GM19025 (cell line): Measurements from ENCODE around the gene RASL11B.

ENCODE experiments used
- ATAC-seq: cut with Tn5 transposase; IDR thresholded peaks from one replicate; pipeline ENCODE4 v1.9.1; 2021; ENCODE audit warnings: mild to moderate bottlenecking, low read depth, moderate library complexity; ENCODE audit not compliant: unreplicated experiment

The RASL11B gene

GRCh38 chr4:52870225-52870624, 8.1 kb downstream of the RASL11B start:
- no peak for ATAC-seq

DNA sequence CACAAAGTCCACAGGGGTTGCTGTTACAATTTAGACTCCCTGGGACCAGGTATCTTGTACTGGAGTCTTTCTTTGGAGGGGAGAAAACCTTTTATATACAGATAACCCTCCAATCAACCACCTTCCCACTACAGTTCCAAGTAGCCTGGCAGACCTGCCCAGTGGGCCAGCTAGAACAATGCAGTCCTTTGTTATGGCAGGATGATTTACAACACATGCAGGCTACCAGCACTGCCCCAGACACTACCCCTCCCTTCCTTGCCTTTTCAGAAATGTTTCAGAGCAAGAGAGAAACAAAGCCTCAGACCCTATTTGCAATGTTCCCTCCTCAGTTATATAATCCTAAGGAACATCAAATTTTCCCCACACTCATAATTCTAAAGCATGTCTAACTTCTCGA, 11.1 kb downstream of the RASL11B start:
- no peak for ATAC-seq

DNA sequence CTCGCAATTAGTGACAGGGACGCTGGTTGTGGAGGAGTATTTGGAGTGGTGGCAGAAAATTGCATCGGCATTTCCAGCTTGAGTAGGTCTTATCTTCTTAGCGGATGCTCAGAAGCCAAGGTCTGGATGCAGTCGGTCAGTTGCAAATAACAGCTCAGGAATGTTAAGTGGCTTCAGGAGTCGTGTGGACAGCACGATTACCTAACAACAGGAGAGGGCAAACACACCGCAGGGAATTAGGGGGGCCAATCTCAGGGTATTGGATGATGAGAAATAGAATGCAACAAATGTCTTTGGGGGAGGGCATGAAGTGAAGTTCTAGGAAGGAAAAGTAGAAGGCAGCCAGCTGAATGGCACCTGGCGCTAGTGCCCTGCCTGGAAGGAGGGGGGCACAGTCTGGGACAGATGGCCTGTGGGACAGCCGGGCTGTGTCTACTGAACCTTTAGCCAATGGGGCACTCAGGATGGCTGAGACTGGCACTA, 11.8 kb downstream of the RASL11B start:
- no peak for ATAC-seq

DNA sequence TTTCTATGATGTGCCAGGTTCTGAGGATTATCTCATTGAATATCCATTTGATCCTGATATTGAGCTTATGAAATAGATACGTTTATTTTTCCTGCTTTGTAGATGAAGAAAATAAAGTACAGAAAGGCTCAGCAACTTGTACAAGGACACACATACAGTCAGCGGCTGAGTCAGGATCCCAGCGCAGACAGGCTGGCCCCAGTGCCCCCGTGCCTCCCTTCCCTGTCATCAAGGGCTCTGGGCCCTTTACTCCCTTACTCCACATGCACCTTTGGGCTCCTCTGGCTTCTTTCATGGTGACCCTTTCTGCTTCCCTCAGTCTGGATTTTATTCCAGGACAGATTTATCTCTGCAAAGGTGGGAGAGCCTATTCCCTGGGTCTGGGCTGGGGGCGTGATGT, 12.8 kb downstream of the RASL11B start:
- no peak for ATAC-seq

GRCh38 chr4:52876069-52876468, 14.0 kb downstream of the RASL11B start:
- ATAC-seq = no peak

- no peak for ATAC-seq
These were observed 14.9 kb downstream of the RASL11B start for GRCh38 chr4:52877036-52877435.

DNA sequence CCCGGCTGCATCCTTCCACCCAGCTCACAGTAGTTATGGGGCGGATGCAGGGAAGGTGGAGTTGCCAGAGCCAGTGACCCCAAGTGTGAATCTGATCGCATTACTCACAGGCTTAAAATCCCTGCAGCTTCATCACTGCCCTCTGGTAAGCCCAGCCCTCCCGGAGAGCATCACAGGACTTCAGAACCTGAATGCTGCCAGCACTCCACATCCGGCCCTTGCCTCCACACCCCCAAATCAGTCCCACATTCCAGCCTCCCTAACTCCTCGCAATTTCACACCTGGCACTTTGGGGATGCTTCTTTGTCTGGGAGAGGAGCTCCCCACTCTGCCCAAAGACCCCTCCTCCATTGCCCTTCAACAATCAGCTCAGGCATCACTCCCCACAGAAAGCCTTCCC, 15.6 kb downstream of the RASL11B start:
- no peak for ATAC-seq

GRCh38 chr4:52879471-52879870, 17.4 kb downstream of the RASL11B start:
- no peak for ATAC-seq

DNA sequence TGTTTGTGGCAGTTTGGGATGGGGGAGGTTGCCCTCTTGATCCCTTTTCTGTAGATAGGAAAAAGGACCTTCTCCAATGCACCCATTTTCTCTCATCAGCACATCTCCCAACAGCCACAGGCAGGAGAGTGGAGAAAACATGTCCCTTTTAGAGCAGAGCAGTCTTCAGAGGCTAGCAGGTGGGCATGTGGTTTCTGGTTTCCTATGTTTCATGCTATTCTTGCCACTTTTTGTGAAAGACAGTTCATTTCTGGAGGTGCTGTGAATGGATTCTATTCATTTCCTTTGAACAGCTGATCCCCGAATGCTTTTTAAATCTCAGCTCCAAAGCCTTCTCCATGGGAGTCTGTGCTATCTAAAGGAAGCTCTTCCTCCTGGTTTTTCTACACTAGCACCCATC, 18.9 kb downstream of the RASL11B start:
- ATAC-seq = no peak

- no peak for ATAC-seq
These were observed 21.1 kb downstream of the RASL11B start for GRCh38 chr4:52883183-52883621.

GRCh38 chr4:52883707-52884669, 21.9 kb downstream of the RASL11B start:
- ATAC-seq = no peak

GRCh38 chr4:52884994-52885393, 22.9 kb downstream of the RASL11B start:
- ATAC-seq = no peak

DNA sequence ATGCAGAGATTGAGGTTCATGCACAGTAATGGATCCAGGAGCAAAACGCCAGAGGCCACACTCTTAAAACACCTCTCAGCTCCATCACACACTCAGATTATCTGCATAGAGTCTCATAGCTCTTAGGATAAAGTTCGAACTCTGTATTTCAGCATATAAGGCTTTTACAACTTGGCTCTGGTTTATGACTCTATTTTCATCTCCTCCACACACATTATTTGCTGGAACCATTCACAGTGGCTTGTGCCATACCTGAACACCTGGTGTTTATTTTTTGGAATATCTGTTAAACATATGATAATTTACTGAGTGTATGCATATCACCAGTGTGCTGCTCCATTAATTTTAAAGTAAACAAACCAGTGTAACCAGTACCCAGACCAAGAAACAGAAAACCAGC, 27.2 kb downstream of the RASL11B start:
- no peak for ATAC-seq

DNA sequence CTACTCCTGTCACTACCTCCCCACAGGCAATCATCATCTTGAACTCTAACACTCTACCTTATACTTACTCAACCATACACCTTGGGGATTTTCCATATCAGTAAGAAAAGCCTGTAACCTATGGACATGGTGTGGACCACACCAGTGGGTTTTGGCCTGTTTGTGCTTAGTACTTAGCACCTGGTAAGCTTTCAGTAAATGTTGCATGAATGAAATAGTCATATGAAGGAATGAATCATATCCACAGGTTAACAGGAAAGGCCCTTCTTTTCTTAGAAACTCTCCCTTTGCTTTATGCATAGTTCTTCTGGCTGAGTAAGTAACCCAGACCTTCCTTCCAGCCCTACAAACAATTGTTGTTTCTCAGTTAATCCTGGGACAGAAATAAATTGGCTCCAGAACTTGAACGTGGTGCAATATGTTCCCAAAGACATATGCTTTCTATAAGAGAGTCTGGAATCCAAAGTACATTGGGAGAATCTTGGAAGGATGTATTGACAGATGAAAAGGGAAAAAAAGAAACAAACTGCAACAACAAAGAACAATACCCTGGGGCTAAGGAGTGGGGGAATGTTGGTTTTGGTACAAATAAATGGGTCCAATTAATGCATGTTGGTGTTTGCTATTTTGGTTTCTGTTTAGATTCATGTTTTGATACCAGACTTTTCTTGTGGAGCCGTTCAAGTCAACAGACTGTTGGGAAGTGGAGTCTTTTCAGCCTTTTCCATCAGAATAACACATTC, 27.8 kb downstream of the RASL11B start:
- ATAC-seq = no peak

- no peak for ATAC-seq
These were observed 28.3 kb downstream of the RASL11B start for GRCh38 chr4:52890521-52890791.

- ATAC-seq = no peak
These were observed 29.6 kb downstream of the RASL11B start for GRCh38 chr4:52891743-52892142.

GRCh38 chr4:52892880-52893279, 30.8 kb downstream of the RASL11B start:
- no peak for ATAC-seq

DNA sequence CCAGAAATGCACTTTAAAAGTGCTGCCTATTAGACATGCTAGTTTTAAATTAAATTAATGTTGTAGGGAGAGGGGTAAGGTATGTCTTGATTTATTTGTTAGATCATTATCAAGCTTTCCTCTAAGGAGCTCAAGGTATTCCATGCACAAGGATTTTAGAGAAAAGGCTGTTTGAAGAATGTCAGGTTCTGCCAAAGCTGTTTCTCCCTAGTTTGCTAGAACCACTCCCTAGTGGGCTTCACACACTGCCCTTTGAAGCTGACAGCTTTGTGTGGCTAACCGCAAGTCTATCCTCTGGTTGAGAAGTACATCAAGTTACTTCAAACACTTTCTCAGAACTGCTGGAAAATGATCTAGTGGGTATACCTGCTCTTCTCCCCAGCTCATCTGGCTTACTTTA, 32.3 kb downstream of the RASL11B start:
- no peak for ATAC-seq

DNA sequence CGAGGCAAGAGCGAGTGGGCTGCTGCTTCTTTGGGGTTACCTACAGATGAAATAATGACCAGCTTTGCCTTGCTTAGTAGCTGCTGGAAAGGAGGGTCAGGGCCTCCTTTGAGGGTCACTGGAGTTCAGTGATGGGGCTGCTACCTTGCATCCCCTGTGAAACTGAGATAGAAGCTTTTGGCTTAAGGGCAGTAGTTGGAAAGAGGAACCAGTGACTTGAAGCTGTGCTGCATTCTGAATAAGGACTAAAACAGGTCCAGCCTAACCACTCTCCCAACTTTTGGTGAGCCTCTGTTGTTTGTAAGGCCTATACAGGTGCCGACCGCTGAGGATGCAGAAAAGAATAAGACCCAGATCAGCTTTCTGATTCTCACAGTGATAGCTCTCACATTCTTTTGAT, 41.2 kb downstream of the RASL11B start:
- ATAC-seq = no peak

DNA sequence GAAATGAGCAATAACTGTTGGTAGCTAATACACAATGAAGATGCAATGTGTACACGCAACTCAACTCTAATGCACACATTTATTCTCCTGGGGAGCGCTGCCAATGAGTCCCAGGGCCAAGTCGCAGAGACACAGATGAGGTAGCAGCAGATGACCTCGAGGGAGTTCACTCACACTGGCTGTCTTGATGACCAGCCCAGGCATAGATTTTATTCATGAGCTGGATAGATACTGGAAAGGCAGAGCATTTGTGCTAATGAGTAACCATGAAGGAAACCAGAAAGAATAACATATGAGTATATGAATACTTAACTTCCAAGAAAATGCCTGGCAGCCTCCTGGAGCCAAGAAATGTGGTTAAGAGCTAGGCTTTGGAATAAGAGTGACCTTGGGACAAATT, 42.3 kb downstream of the RASL11B start:
- ATAC-seq = no peak

DNA sequence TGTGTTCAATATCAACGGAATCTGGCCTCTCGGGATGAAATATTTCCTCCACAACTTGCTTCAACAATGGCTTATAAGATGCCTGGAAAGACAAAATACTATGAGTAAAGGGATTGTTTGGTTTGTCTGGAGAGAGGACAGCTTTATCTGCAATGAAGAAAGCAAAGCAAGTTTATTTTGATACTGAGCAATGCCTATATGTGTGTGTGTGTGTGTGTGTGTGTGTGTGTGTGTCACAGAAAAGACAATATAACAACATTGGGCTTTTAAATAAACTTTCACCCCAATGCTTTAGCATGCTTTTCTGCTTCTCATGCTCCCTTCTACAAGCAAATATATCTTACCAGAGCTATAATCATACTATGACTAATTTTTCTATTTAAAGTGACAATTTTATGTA, 45.4 kb downstream of the RASL11B start:
- no peak for ATAC-seq

DNA sequence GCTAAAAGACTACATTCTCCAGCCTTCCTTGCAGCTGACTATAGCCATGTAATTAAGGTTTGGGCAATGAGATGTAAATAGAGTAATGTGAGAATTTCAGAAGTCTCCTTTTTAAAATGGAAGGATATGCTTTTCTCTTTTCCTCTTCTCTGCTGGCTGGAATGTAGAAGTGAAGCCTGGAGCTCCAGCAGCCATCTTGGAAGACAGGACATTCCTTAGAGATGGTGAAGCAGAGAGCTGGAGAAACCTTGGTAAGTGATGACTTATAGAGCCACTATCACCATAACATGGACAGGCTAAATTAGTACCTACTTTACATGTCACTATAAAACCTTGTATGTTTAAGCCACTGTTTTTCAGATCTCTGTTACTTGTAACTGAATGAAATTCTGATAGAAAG, 48.0 kb downstream of the RASL11B start:
- no peak for ATAC-seq
